G401 (cell line): Measurements from ENCODE around the gene SLC6A11. TPM values are rescaled to one million over a fixed set of nuclear protein-coding genes. Genes with fewer than 3 reads are reported as not detected.

Source experiments
- DNase-seq: peaks from one replicate; pipeline ENCODE4 v3.0.0-alpha.2; 2015; ENCODE audit warnings: low spot score
- in situ Hi-C: cut with HindIII; loops from 2 replicates; pipeline ENCODE4 v1.10.0; 2016; ENCODE audit warnings: low sequenced_read_pairs, mixed read lengths
- total RNA-seq: library from RNA; depleted of rRNA; stranded (reverse); fragments of >200 nt; shearing (Covaris generic); gene quantifications from 2 replicates; pipeline ENCODE4 v1.2.3, GENCODE V29; 2014; rRNA removed

The SLC6A11 gene
- total RNA-seq, 1 experiment from 2014 or later = not detected

- DNase-seq = no peak
- in situ Hi-C loops = no loop called here
These were observed 170.6 kb downstream of the SLC6A11 start for GRCh38 chr3:10986592-10986991.

GRCh38 chr3:10988001-10988665 is 172.1 kb downstream of the SLC6A11 start:
- DNase-seq = no peak
- in situ Hi-C loops = no loop called here

GRCh38 chr3:10988991-10989484 is 173.0 kb downstream of the SLC6A11 start:
- DNase-seq = no peak
- in situ Hi-C loops = no loop called here

Other genes starting within 250 kb of the SLC6A11 start
- not detected in 2 replicates for gene SLC6A1, start 176.5 kb downstream of the SLC6A11 start, total RNA-seq